Cardiac septum (tissue), 1 donor: ENCODE measurements around the gene SNX6. TPM values are rescaled to one million over a fixed set of nuclear protein-coding genes. Genes with fewer than 3 reads are reported as not detected.
"Not testable (repeated sequence)": the region's sequence is repeated elsewhere in the genome, so short reads cannot be mapped to it uniquely, and the experiment has no call there.

ENCODE experiments used
- DNase-seq: peaks from one replicate; pipeline ENCODE4 v3.0.0-alpha.2; 2020; ENCODE audit warnings: low spot score
- intact Hi-C: fragments of 100-400 bp; cut with DNase I; formaldehyde crosslinking; loops from one replicate; pipeline ENCODE4 v1.14.0; 2022
- long read RNA-seq: library from polyadenylated mRNA; unstranded; transcript quantifications from one replicate; pipeline ENCODE4 v2.0.0, GENCODE V29; 2021
- total RNA-seq: library from RNA; stranded (reverse); fragmentation: NEBNext Ultra II Directional; extraction: Animal tissue kit (Norgen Biotek cat#: 25700); gene quantifications from one replicate; pipeline ENCODE4 v1.2.1, GENCODE V29; 2021
- donor health status: DM: no; HTN: no; CAD: no.

The SNX6 gene
- total RNA-seq, result 59.5 TPM
- long read RNA-seq, transcript SNX6-201 (14 exons, 2,001 nt), result major isoform, 110 of 173 reads
- long read RNA-seq, transcript SNX6-202 (13 exons, 3,398 nt), result minor isoform, 25 of 173 reads
- long read RNA-seq, partial matches to known transcripts, result 17 of 173 reads
- long read RNA-seq, other reads (novel, unspliced or antisense), result 21 of 173 reads

DNA sequence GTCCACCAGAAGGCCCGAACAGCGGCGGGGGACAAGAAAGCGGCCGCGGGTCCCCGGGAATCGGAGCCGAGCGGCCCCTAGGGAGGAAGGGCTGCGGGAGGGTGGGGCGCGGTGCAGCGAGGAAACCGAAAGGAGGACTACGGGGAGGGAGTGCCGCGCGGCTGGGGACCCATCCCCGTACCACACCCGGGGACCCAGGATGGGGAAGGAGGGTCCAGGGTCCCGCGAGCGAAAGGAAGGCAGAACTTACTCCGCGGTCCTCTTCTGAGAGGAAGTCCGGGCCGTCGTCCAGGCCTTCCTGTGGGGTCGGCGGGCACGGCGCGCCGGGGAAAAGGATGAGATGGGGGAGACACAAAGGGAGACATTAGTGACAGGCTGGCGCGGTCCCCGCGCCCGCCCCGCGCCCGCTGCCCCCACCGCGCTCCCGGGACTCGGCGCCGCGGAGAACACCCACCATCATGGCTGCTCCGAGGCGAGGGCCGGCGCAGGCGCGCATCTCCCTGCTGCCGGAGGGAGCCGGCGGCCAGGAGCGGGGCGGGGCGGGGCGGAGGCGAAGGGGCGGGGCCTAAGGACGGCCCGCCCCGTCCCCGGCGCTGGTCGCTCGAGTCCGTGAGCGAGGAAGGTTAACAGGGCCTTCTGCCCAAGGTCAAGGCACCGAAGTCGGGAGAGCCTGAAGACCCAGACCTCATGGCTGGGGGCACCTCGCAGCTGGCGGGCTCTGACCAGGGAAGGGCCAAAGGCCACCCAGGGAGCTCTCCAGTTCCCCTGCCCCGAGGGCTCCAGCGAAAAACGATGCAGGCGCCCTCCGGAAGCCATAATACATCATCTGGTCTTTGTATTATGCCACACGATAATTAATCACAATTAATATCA, at the start of gene SNX6:
TSS of gene SNX6 (minus strand) at position 492 of the 873 bp plus-strand sequence. CDS start at position 460, 32 bp downstream.
- peak; percentile 95 for DNase-seq
- intact Hi-C loops, result no loop called here

DNA sequence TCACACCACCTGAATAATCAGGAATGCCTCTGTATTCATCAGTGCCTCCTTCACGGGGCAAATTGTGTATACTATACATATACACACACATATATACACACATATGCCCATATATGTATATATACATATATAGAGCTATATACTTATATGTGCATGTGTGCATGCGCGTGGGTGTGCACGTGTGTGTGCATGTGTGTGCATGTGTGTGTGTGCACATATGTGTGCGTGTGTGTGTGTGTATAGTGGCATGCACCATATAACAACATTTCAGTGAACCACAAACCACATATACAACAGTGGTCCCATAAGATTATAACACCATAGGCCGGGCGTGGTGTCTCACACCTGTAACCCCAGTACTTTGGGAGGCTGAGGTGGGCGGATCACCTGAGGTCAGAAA, 48.8 kb upstream of the SNX6 start:
- no peak for DNase-seq
- intact Hi-C loops, result no loop called here

DNA sequence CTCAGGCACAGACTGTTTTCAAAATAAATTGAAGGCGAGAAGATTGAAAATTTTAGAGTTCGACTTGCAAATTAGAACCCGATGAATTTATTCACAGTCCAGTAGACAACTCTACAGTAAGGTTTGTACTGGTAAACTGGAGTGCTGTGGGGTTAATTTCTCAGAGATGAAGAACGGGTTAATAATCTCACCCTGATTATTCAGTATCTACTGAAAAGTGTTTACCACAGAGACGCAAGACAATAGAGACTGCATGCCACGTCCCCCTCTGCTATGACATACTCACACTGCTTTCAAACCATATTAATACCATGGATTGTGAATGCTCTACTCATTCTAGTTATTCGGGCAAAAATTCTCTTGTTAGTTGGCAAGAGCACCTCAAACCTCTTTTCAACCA, 48.4 kb upstream of the SNX6 start:
- no peak for DNase-seq
- intact Hi-C loops, result no loop called here

DNA sequence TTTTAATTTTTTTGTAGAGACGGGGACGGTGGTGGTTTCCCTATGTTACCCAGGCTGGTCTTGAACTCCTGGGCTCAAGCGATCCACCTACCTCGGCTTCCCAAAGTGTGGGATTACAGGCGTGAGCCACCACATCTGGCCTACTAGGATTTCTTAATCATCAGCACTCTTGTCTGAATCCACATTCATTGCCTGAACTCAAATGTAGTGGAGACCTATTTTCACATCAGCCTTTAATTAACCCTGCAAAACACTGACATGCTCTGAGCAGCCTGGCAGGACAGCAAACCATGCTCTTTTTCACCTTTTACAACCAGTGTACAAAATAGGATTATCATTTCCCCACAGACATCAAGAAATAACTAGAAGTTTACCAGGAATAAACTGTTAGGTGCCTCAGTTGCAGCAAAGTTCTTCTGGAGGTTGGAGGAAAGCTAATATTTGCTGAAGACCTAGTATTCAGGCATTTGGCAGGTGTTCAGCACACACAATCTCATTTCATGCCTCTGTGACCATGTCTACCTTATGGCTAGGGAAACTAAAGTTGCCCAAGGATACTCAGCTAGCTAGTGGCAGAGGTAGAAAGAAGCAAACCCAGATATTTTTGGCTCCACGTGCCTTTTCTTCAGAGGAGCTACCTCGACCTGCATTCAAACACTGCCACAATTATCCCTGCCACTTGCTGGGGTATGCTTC, 46.7 kb upstream of the SNX6 start:
- intact Hi-C loops, result no loop called here
- no peak for DNase-seq

DNA sequence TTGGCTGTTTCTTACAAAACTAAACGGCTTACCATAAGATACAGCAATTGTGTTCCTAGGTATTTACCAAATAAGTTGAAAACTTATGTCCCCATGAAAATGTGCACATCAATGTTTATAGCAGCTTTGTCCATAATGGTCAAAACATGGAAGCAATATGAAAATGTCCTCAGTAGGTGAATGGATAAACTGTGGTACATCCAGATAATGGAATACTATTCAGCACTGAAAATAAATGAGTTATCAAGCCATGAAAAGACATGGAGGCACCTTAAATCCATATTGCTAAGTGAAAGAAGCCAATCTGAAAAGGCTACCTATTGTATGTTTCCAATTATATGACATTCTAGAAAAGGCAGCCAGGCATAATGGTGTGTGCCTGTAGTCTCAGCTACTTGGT, 43.8 kb upstream of the SNX6 start:
- intact Hi-C loops, result loop anchor here (2.0 kb wide), 1 partner anchor 49 kb away; no protein-coding TSS in a partner anchor

DNA sequence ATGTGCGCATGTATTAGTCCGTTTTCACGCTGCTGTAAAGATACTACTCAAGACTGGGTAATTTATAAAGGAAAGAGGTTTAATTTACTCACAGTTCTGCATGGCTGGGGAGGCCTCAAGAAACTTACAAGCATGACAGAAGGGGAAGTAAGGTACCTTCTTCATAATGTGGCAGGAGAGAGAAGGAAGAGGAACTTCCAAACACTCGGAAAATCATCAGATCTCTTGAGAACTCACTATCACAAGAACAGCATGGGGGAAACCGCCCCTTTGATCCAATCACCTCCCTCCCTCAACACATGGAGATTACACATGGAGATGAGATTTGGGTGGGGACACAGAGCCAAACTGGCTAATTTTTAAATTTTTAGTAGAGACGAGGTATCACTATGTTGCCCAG, 41.8 kb upstream of the SNX6 start:
- intact Hi-C loops, result loop anchor here (2.0 kb wide), 1 partner anchor 51 kb away; no protein-coding TSS in a partner anchor
- DNase-seq, result no peak

More for the DNA sequence above, 43.8 kb upstream of the SNX6 start:
- no peak for DNase-seq

DNA sequence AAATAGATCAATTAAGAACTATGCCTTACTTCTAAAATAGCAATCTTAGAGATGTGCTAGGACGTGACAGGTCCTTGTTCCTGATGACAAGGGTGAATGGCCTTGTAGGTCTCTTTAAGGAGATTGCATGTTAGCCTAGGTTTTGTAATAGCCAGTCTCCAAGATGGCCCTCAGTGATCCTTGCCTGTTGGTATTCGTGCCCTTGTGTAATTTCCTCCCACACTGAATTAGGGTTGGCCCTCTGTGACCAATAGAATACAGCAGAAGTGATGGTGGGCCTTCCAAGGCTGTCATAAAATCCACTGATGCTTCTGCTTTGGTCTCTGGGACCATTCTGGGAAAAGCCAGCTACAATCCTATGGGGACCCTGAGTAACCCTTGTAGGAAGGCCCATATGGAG, 38.2 kb upstream of the SNX6 start:
- DNase-seq, result no peak
- intact Hi-C loops, result no loop called here

DNA sequence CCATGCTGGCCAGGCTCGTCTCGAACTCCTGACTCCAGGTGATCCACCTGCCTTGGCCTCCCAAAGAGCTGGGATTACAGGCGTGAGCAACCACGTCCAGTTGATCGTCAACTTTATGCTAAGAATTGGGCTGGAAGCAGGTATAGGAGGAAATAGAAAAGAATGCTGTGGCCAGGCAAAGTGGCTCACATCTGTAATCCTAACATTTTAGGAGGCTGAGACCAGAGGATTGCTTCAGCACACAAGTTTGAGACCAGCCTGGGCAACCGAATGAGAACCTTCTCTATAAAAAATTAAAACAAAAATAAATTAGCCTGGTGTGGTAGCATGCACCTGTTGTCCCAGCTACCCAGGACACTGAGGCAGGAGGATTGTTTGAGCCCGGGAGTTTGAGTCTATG, 37.1 kb upstream of the SNX6 start:
- intact Hi-C loops, result no loop called here
- no peak for DNase-seq

DNA sequence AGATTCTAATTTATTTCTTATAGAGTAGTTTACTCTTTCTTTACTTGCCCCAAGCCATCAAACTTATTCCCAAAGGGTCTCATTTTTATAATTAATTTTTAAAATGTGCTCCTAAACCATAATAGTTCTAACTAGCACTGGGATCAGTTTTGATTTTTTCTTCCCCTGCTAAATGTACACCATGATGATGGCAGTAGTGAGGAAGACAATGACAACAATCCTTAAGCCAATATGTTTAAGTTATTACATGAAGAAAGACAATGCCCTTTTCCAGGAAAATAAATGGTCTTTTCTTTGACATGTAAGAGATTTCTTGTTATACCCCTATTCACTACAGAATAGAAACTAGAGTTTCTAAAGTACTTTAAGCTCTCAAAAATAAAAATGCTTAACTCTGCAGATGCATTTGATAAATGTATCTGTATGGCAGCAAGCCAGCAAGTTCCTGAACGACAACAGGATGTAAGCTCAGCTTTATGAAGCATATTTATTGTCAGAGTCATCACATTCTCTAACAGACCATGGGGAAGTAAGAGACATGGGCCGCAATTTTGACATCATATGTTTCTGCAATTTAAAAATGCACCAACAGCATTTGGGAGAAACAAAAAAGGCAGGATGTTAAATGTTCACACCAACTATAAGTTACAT, 36.0 kb upstream of the SNX6 start:
- intact Hi-C loops, result no loop called here
- DNase-seq, result no peak

DNA sequence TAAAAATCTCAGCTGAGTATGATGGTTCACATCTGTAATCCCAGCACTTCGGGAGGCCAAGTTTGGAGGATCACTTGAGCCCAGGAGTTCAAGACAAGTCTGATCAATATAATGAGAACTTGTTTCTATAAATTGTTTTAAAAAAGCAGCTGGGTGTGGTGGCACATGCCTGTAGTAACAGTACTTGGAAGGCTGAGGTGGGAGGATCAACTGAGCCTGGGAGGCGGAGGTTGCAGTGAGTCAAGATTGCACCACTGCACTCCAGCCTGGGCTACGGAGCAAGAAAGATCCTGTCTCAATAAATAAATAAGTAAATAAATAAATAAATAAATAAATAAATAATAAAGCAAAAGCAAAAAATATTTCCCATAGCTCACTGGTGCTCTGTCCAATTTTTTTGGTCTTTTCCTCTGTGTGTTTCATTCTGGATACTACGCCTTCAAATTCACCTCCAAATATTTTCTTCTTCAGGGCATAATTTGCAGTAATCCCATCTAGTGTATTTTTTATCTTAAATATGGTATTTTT, 32.7 kb upstream of the SNX6 start:
- DNase-seq, result no peak

DNA sequence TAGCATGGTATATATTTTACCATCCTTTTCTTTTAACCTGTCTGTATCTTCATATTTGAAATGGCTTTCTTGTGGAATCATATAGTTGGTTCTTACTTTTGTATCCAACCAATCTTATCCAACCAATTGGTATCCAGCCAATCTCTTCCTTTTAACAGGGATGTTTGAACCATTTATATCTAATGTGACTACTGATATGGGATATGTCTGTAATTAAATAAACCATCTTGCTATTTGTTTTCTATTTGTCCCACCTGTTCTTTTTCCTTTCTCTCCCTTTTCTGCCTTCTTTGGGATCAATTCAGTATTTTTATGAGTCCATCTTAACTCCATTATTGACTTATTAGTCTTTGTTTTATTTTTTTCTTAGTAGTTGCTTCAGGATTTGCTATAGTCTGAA, 30.8 kb upstream of the SNX6 start:
- intact Hi-C loops, result no loop called here

More for the DNA sequence above, 32.7 kb upstream of the SNX6 start:
- intact Hi-C loops, result no loop called here

DNA sequence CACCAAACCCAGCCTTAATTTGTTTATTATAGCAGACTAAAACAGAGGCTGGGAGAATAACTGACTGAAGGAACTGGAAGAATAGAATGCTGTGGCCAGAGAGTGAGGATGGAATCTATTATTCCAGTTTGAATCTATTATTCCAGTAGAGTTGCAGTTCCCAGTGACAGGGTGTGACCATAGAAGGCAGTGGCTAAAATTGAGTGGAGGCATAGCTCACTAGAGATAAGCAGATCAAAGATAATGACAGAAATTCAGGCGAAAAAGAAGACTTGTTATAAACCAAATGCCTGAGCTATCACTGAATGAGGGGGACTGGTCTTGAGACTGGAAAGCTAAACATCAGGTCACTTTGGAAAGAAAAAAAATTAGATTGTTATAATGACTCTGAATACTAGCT, 26.0 kb upstream of the SNX6 start:
- intact Hi-C loops, result no loop called here
- DNase-seq, result no peak

More for the DNA sequence above, 30.8 kb upstream of the SNX6 start:
- no peak for DNase-seq

DNA sequence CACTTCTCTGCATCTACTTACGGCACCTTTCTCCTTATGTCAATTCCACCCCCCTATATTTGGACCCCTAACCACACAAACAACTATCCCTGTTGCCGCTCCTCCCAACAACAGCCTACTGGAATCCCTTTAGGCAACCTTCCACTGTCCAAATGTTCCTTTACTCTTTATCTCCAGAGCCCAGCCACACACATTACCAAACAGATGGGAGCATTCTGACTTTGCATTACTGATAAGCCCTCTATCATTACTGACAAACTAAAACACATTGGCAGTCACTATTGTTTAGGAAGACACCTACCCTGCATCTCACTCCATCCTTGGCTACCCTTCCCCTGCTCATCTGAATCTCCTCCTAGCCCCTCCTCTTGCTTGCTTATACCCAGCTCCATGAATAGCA, 23.1 kb upstream of the SNX6 start:
- intact Hi-C loops, DNase-seq: not testable (repeated sequence)

DNA sequence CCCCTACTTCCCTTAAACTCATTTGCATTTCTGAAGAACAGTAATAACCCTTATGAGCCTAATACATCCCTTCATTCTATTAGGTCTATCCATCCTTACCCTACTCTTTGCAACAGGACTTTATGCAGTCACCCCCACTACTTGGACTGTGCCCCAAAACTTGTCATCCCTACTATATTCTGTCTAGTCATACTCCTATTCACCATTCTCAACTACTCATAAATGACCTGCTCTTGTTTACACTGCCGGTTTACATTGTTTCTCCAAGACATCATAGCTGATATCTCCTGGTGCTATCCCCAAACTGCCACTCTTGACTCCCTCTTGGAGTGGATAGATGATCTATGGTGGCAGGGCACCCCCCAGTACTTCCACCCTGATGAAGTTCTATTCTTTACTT, 22.4 kb upstream of the SNX6 start:
- intact Hi-C loops, DNase-seq: not testable (repeated sequence)

DNA sequence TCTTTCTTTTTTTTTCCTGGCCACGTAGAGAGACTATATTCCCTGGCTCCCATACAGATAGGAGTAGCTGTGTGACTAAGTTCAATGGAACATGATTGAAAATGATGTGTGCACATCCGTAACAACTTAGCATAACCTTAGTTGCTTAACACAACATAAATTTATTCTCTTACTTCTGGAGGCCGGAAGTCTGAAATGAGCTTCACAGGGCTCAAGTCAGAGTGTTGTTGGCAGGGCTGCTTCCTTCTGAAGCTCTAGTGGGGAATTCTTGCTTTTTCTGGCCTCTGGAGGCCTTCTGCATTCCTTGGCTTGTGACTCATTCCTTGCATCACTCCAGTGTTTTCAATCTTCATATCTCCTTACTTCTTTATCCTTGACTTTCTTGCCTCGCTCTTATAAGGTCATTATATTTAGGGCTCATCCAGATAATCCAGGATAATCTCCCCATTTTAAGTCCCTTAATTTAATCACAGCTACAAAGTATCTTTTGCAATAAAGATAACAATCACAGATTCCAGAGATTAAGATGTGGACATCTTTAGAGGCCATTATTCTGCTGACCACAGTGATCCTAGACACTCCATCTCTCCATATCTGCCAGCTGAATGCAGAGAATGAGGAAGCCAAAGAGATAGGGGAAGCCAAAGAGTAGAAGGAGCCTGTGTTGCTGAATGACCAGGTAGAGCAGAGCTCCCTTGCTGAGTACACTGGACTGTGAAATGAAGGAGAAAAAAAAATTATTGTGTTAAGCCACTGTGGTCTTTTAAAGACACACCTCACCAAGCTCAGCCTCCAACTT, 21.0 kb upstream of the SNX6 start:
- DNase-seq, result no peak
- intact Hi-C loops, result no loop called here

DNA sequence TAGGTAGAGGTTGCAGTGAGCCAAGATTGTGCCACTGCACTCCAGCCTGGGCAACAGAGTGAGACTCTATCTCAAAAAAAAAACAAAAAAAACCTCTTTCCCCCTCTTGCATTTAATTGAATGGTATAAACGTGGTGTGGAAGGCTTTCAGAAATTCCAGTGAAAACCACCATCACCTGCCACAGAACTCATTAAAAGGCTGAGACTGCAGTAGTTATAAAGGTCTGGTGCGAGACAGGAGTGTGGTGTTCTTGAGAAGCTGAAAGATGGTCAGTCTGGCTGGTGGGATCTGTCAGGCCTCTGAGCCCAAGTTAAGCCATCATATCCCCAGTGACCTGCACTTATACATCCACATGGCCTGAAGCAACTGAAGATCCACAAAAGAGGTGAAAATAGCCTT, 20.1 kb upstream of the SNX6 start:
- intact Hi-C loops, DNase-seq: not testable (repeated sequence)

DNA sequence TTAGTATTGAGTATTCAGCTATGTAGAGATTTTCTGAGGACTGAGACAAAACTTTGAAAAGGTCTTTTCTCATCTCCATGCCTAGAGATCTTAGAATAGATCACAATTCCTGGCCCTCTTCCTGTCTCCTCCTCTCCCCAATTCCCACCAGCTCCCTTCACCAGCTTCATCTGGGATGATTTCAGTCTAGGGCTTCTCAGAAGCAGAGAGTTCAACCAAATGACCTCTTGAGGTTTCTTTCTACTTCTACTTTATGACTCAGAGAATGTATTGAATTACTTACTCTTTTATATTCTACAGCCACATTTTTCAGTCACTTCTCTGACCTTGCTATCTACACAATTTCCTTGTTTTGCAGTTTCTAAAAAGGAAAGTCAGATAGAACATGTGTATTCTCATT, 19.4 kb upstream of the SNX6 start:
- no peak for DNase-seq
- intact Hi-C loops, result no loop called here

DNA sequence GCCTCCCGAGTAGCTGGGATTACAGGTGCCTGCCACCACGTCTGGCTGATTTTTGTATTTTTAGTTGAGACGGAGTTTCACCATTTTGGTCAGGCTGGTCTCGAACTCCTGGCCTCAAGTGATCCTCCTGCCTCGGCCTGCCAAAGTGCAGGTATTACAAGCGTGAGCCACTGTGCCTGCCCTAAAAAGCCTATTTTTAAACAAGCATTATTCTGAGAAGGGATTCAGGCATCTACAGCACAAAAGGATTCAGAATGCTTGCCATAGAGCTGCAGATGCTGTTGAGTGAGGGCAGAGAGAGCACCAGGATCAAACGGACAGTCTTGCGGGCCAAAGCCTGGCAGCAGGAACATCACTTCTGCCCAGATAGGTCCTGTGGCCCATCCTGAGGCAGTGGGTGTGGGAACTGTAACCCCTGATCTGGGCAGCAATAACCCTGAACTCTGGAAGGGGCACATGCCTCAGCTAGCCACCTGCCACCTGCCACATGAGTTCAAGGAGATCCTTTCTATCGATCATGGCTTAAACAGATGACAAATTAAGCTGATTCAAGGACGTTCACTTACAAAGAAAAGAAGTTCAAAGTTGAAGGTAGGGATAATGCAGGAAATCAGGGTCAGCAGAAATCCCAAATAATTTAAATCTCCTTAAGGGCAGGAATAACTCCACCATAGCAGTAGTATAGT, 16.8 kb upstream of the SNX6 start:
- intact Hi-C loops, result no loop called here
- DNase-seq, result no peak
